B cell (primary cell): Measurements from ENCODE around the gene IL1RAP. TPM values are rescaled to one million over a fixed set of nuclear protein-coding genes. Genes with fewer than 3 reads are reported as not detected.

Source experiments
- ATAC-seq: fragments of 200-7000 bp; cut with Tn5 transposase; one replicate; pipeline ENCODE4 v1.10.0; 2021; ENCODE audit warnings: low read depth, mild to moderate bottlenecking, moderate number of reproducible peaks, moderate library complexity
- CTCF ChIA-PET: fragments of 350-600 bp; sonication (Branson Sonifier 250); formaldehyde crosslinking; loops from one replicate; lab custom pipeline; 2021; ENCODE audit warnings: antibody characterized with exemption, inconsistent platforms; lab: Charles Lee
- POLR2A ChIA-PET: fragments of 350-600 bp; sonication (Branson Sonifier 250); formaldehyde crosslinking; loops from one replicate; lab custom pipeline; 2021; ENCODE audit warnings: antibody characterized with exemption; lab: Charles Lee
- DNase-seq: peaks from one replicate; pipeline ENCODE4 v3.0.0; 2013
- H2AFZ ChIP-seq: 2 replicates; pipeline ENCODE4 v1.6.1; 2012; ENCODE audit warnings: mild to moderate bottlenecking, low read depth, low read length; ENCODE audit not compliant: insufficient read depth, poor library complexity, severe bottlenecking
- H3K27ac ChIP-seq, 2 donors: 1 replicate in 1 of 2; 2 replicates in 1 of 2; pipeline ENCODE4 v1.5.1; 2012 to 2013; ENCODE audit warnings: low read length in 2 of 2, mild to moderate bottlenecking in 2 of 2, moderate library complexity in 1 of 2
- H3K27me3 ChIP-seq, 4 experiments: fragments of 200-600 bp in 1 of 4; sonication (generic) in 1 of 4; replicated peaks in 1 of 4; 1 replicate in 2 of 4; 2 replicates in 2 of 4; pipeline versions ENCODE4 v1.6.1 to v1.7.0; 2013 to 2016; ENCODE audit warnings: low read length in 3 of 4, mild to moderate bottlenecking in 2 of 4, mixed read lengths in 1 of 4, moderate library complexity in 1 of 4; ENCODE audit not compliant: insufficient read depth in 4 of 4, control insufficient read depth in 3 of 4; ENCODE audit errors: control extremely low read depth in 1 of 4
- H3K36me3 ChIP-seq, 2 experiments: replicated peaks in 1 of 2; 1 replicate in 1 of 2; 2 replicates in 1 of 2; pipeline versions ENCODE4 v1.6.1 to v1.7.1; 2013; ENCODE audit warnings: low read length in 1 of 2; ENCODE audit not compliant: insufficient read depth in 2 of 2, control insufficient read depth in 1 of 2; ENCODE audit errors: control extremely low read depth in 1 of 2, extremely low read depth in 1 of 2
- H3K4me1 ChIP-seq, 2 donors: fragments of 200-600 bp in 1 of 2; sonication (generic) in 1 of 2; 1 replicate in 1 of 2; 2 replicates in 1 of 2; pipeline versions ENCODE4 v1.5.1 to v1.6.1; 2013 to 2017; ENCODE audit warnings: low read length in 2 of 2; ENCODE audit not compliant: control insufficient read depth in 2 of 2, insufficient read depth in 2 of 2
- H3K4me2 ChIP-seq: replicated peaks from 2 replicates; pipeline ENCODE3; 2012; ENCODE audit warnings: mild to moderate bottlenecking, low read depth, low read length; ENCODE audit not compliant: poor library complexity, severe bottlenecking
- H3K4me3 ChIP-seq, 5 experiments: fragments of 200-600 bp in 1 of 5; sonication (generic) in 1 of 5; 1 replicate in 3 of 5; 2 replicates in 2 of 5; pipeline versions ENCODE4 v1.5.1 to v1.7.0; 2011 to 2016; ENCODE audit warnings: low read length in 4 of 5, mild to moderate bottlenecking in 4 of 5, low read depth in 2 of 5, control low read depth in 1 of 5, moderate library complexity in 1 of 5; ENCODE audit not compliant: insufficient read depth in 1 of 5; ENCODE audit errors: control extremely low read depth in 1 of 5, extremely low read depth in 1 of 5
- H3K79me2 ChIP-seq: fragments of 200-600 bp; sonication (generic); one replicate; pipeline ENCODE4 v1.6.0; 2016; ENCODE audit warnings: low read length; ENCODE audit not compliant: control insufficient read depth, insufficient read depth
- H3K9ac ChIP-seq: fragments of 200-600 bp; sonication (generic); 2 replicates; pipeline ENCODE4 v1.6.1; 2017; ENCODE audit warnings: mild to moderate bottlenecking, low read length, moderate library complexity
- H3K9me3 ChIP-seq, 3 donors: one replicate each; pipeline versions ENCODE4 v1.6.1 to v1.7.1; 2013; ENCODE audit warnings: low read length in 2 of 3; ENCODE audit not compliant: control insufficient read depth in 2 of 3, insufficient read depth in 1 of 3; ENCODE audit errors: control extremely low read depth in 1 of 3
- H4K20me1 ChIP-seq: 2 replicates; pipeline ENCODE4 v1.6.0; 2012; ENCODE audit warnings: mild to moderate bottlenecking, low read length; ENCODE audit not compliant: insufficient read depth, control insufficient read depth, poor library complexity, severe bottlenecking
- H3K27ac Mint-ChIP-seq: one replicate; pipeline ENCODE4 v1.8.0; 2021; ENCODE audit warnings: mixed read lengths
- H3K27me3 Mint-ChIP-seq: one replicate; pipeline ENCODE4 v1.8.0; 2021; ENCODE audit warnings: mixed read lengths
- H3K4me1 Mint-ChIP-seq: one replicate; pipeline ENCODE4 v1.8.0; 2021; ENCODE audit warnings: mixed read lengths
- H3K4me3 Mint-ChIP-seq: one replicate; pipeline ENCODE4 v1.8.0; 2021; ENCODE audit warnings: mixed read lengths
- H3K9me3 Mint-ChIP-seq: one replicate; pipeline ENCODE4 v1.8.0; 2022; ENCODE audit warnings: mixed read lengths; ENCODE audit not compliant: insufficient read depth
- CTCF ChIP-seq: fragments of 200-600 bp; IDR thresholded peaks from one replicate; pipeline ENCODE4 v1.8.0; 2022; ENCODE audit warnings: antibody characterized with exemption, mild to moderate bottlenecking
- EZH2 ChIP-seq: IDR thresholded peaks from 2 replicates; pipeline ENCODE4 v1.6.1; 2012; ENCODE audit warnings: borderline replicate concordance, low read depth, mild to moderate bottlenecking, moderate library complexity, low read length; ENCODE audit not compliant: insufficient read depth, poor library complexity, severe bottlenecking
- WGBS: methylation state at CpG from one replicate; pipeline ENCODE4 v1.1.5; 2013; ENCODE audit warnings: missing lambda C conversion rate; ENCODE audit not compliant: insufficient coverage; 5-methylcytosine and 5-hydroxymethylcytosine counted together
- intact Hi-C: fragments of 100-400 bp; cut with micrococcal nuclease; formaldehyde crosslinking; loops from one replicate; pipeline ENCODE4 v1.10.0; 2022
- polyA plus RNA-seq: library from polyadenylated mRNA; depleted of rRNA; stranded (reverse); fragments of >200 nt; gene quantifications from 2 replicates; pipeline ENCODE4 v1.2.3, GENCODE V29; 2012
- total RNA-seq, 2 donors: library from RNA; stranded (reverse); fragments of 120-200 nt in 1 of 2; gene quantifications; 1 replicate in 1 of 2; 2 replicates in 1 of 2; pipeline versions ENCODE4 v1.2.3 to v1.2.4, GENCODE V29; 2013 to 2022

The IL1RAP gene
- total and polyA plus RNA-seq, 2 donors (not counting 1 experiment from before 2014, with no cell fraction given) = 2.3 to 11.5 TPM

- ChIA-PET CTCF (no interaction called here), POLR2A (no interaction called here)
- Histone ChIP-seq H3K9ac (no peak overlapping the region), H3K4me2 (no peak overlapping the region), H3K27me3 (no peaks in the 10 kb centered on the region), H3K36me3 (no peaks in the 10 kb centered on the region), H3K4me3 (no peak overlapping the region), H3K9me3 (no peaks in the 10 kb centered on the region), H3K4me1 (no peaks in the 10 kb centered on the region), H3K79me2 (no peaks in the 10 kb centered on the region), H3K27ac (no peak overlapping the region), H4K20me1 (no peaks in the 10 kb centered on the region), H2AFZ (no peak overlapping the region)
- DNase-seq = no peak
- Mint-ChIP-seq H3K4me3 (no peak overlapping the region), H3K27me3 (no peaks in the 10 kb centered on the region), H3K27ac (no peak overlapping the region), H3K4me1 (no peaks in the 10 kb centered on the region), H3K9me3 (no peaks in the 10 kb centered on the region)
- intact Hi-C loops = no loop called here
- TF ChIP-seq CTCF = no peak
- TF ChIP-seq EZH2 = no peak
- WGBS = no CpG with 5 or more reads among the region's 3 CpGs
- no peak for ATAC-seq
Observed at GRCh38 chr3:190641564-190641963, 127.7 kb downstream of the IL1RAP start.

- no peak overlapping the region for H3K4me3 ChIP-seq
- CTCF ChIA-PET = no interaction called here
- H2AFZ ChIP-seq = no peak overlapping the region
- Mint-ChIP-seq H3K4me1 (no peaks in the 10 kb centered on the region), H3K4me3 (no peak overlapping the region), H3K27ac (no peak overlapping the region), H3K9me3 (no peaks in the 10 kb centered on the region), H3K27me3 (no peaks in the 10 kb centered on the region)
- DNase-seq (no peak), ATAC-seq (no peak)
- H3K27ac ChIP-seq = no peak overlapping the region
- no peaks in the 10 kb centered on the region for H3K27me3 ChIP-seq
- H3K9me3 ChIP-seq = no peaks in the 10 kb centered on the region
- H4K20me1 ChIP-seq = no peaks in the 10 kb centered on the region
- H3K36me3 ChIP-seq = no peaks in the 10 kb centered on the region
- no peak overlapping the region for H3K9ac ChIP-seq
- no peaks in the 10 kb centered on the region for H3K4me1 ChIP-seq
- no peak for TF ChIP-seq EZH2
- no peak for TF ChIP-seq CTCF
- WGBS = 100% methylated on average over 1 of the region's 6 CpGs
- no peak overlapping the region for H3K4me2 ChIP-seq
- intact Hi-C loops = no loop called here
- H3K79me2 ChIP-seq = no peaks in the 10 kb centered on the region
- POLR2A ChIA-PET = no interaction called here
Observed at GRCh38 chr3:190642016-190642415, 128.1 kb downstream of the IL1RAP start.
